HEK293 (cell line): ENCODE data around the gene GPSM1.
A peak's percentile ranks its signal among the peaks of the same experiment; 100 is the strongest.

Experiments used
- ATF2 ChIP-seq: fragments of 450-650 bp; formaldehyde crosslinking; IDR thresholded peaks from 2 replicates; pipeline ENCODE4 v1.5.1; 2016; ENCODE audit warnings: missing biosample characterization, missing genetic modification characterization, low read depth
- CTCF ChIP-seq: fragments of 450-650 bp; formaldehyde crosslinking; IDR thresholded peaks from 2 replicates; pipeline ENCODE4 v1.5.1; 2016; ENCODE audit warnings: missing biosample characterization, missing genetic modification characterization
- HOXA7 ChIP-seq: sonication (generic); formaldehyde crosslinking; IDR thresholded peaks from 2 replicates; pipeline ENCODE4 v1.8.1; 2022; ENCODE audit warnings: missing genetic modification reagents, borderline replicate concordance
- INSM2 ChIP-seq: fragments of 450-650 bp; formaldehyde crosslinking; IDR thresholded peaks from 2 replicates; pipeline ENCODE4 v1.5.1; 2016; ENCODE audit warnings: missing biosample characterization, missing genetic modification characterization
- PRDM1 ChIP-seq: fragments of 450-650 bp; formaldehyde crosslinking; IDR thresholded peaks from 2 replicates; pipeline ENCODE4; 2016; ENCODE audit warnings: missing biosample characterization, missing genetic modification characterization
- SCRT2 ChIP-seq: fragments of 450-650 bp; formaldehyde crosslinking; IDR thresholded peaks from 2 replicates; pipeline ENCODE4 v1.5.1; 2016; ENCODE audit warnings: missing biosample characterization, missing genetic modification characterization
- YY2 ChIP-seq: fragments of 450-650 bp; formaldehyde crosslinking; IDR thresholded peaks from 2 replicates; pipeline ENCODE4 v1.5.1; 2016; ENCODE audit warnings: missing biosample characterization, missing genetic modification characterization
- ZBTB11 ChIP-seq: fragments of 450-650 bp; formaldehyde crosslinking; conservative IDR thresholded peaks from 2 replicates; pipeline ENCODE4 v1.5.1; 2016; ENCODE audit warnings: low read depth, missing biosample characterization, missing genetic modification characterization
- ZBTB26 ChIP-seq: fragments of 450-650 bp; formaldehyde crosslinking; optimal IDR thresholded peaks from 2 replicates; pipeline ENCODE3; 2016; ENCODE audit warnings: missing biosample characterization, mild to moderate bottlenecking, missing genetic modification characterization
- ZBTB49 ChIP-seq: fragments of 450-650 bp; formaldehyde crosslinking; IDR thresholded peaks from 2 replicates; pipeline ENCODE4 v1.5.1; 2016; ENCODE audit warnings: missing biosample characterization, missing genetic modification characterization, low read depth
- ZFHX2 ChIP-seq: fragments of 450-650 bp; formaldehyde crosslinking; conservative IDR thresholded peaks from 2 replicates; pipeline ENCODE4 v1.5.1; 2016; ENCODE audit warnings: missing biosample characterization, missing genetic modification characterization
- ZFP3 ChIP-seq: fragments of 450-650 bp; formaldehyde crosslinking; IDR thresholded peaks from 2 replicates; pipeline ENCODE4 v1.5.1; 2016; ENCODE audit warnings: low read depth, missing biosample characterization, missing genetic modification characterization
- ZFP37 ChIP-seq: fragments of 450-650 bp; formaldehyde crosslinking; IDR thresholded peaks from 2 replicates; pipeline ENCODE4 v1.5.1; 2016; ENCODE audit warnings: missing biosample characterization, missing genetic modification characterization
- ZNF16 ChIP-seq: fragments of 450-650 bp; formaldehyde crosslinking; IDR thresholded peaks from 2 replicates; pipeline ENCODE4 v1.5.1; 2016; ENCODE audit warnings: low read depth, missing biosample characterization, missing genetic modification characterization
- ZNF19 ChIP-seq: fragments of 450-650 bp; formaldehyde crosslinking; IDR thresholded peaks from 2 replicates; pipeline ENCODE4; 2016; ENCODE audit warnings: missing biosample characterization, missing genetic modification characterization, low read depth
- ZNF248 ChIP-seq: fragments of 450-650 bp; formaldehyde crosslinking; IDR thresholded peaks from 2 replicates; pipeline ENCODE4 v1.5.1; 2017; ENCODE audit warnings: missing biosample characterization, missing genetic modification characterization
- ZNF266 ChIP-seq: fragments of 450-650 bp; formaldehyde crosslinking; IDR thresholded peaks from 2 replicates; pipeline ENCODE4 v1.5.1; 2016; ENCODE audit warnings: missing biosample characterization, missing genetic modification characterization, low read depth
- ZNF292 ChIP-seq: fragments of 450-650 bp; formaldehyde crosslinking; IDR thresholded peaks from 2 replicates; pipeline ENCODE4 v1.5.1; 2016; ENCODE audit warnings: low read depth, missing biosample characterization, missing genetic modification characterization, borderline replicate concordance
- ZNF394 ChIP-seq: fragments of 450-650 bp; formaldehyde crosslinking; IDR thresholded peaks from 2 replicates; pipeline ENCODE4 v1.5.1; 2016; ENCODE audit warnings: missing biosample characterization, missing genetic modification characterization, mild to moderate bottlenecking, moderate library complexity, borderline replicate concordance
- ZNF560 ChIP-seq: fragments of 450-650 bp; formaldehyde crosslinking; IDR thresholded peaks from 2 replicates; pipeline ENCODE4 v1.5.1; 2017; ENCODE audit warnings: missing biosample characterization, missing genetic modification characterization, borderline replicate concordance
- ZNF585B ChIP-seq: fragments of 450-650 bp; formaldehyde crosslinking; IDR thresholded peaks from 2 replicates; pipeline ENCODE4 v1.5.1; 2016; ENCODE audit warnings: missing biosample characterization, missing genetic modification characterization
- ZNF629 ChIP-seq: fragments of 450-650 bp; formaldehyde crosslinking; IDR thresholded peaks from 2 replicates; pipeline ENCODE4 v1.5.1; 2017; ENCODE audit warnings: missing biosample characterization, missing genetic modification characterization
- ZNF660 ChIP-seq: fragments of 450-650 bp; IDR thresholded peaks from 2 replicates; pipeline ENCODE4 v1.5.1; 2018; ENCODE audit warnings: missing biosample characterization, mild to moderate bottlenecking, missing genetic modification characterization
- ZNF670 ChIP-seq: fragments of 450-650 bp; formaldehyde crosslinking; IDR thresholded peaks from 2 replicates; pipeline ENCODE4 v1.5.1; 2016; ENCODE audit warnings: missing biosample characterization, missing genetic modification characterization, low read depth
- ZNF704 ChIP-seq: fragments of 450-650 bp; formaldehyde crosslinking; IDR thresholded peaks from 2 replicates; pipeline ENCODE4 v1.5.1; 2016; ENCODE audit warnings: missing biosample characterization, missing genetic modification characterization
- ZNF776 ChIP-seq: fragments of 450-650 bp; formaldehyde crosslinking; IDR thresholded peaks from 2 replicates; pipeline ENCODE4 v1.5.0; 2017; ENCODE audit warnings: missing biosample characterization, missing genetic modification characterization, borderline replicate concordance
- ZSCAN16 ChIP-seq: fragments of 450-650 bp; formaldehyde crosslinking; IDR thresholded peaks from 2 replicates; pipeline ENCODE4 v1.5.1; 2016; ENCODE audit warnings: missing biosample characterization, missing genetic modification characterization

The GPSM1 gene

GRCh38 chr9:136297016-136297691, 30.2 kb upstream of the GPSM1 start (continued):
- no peak for TF ChIP-seq YY2
- TF ChIP-seq ZNF585B (tag by site-specific recombination): no peak
- peak; percentile 83 for TF ChIP-seq SCRT2 (tag by site-specific recombination)
- no peak for TF ChIP-seq HOXA7 (CRISPR knock-in tag)
- TF ChIP-seq ZNF292 (tag by site-specific recombination): no peak
- no peak for TF ChIP-seq ZNF266 (tag by site-specific recombination)
- TF ChIP-seq CTCF (tag by site-specific recombination): no peak
- no peak for TF ChIP-seq ZFP3 (tag by site-specific recombination)
- TF ChIP-seq ZNF16 (tag by site-specific recombination): no peak
- TF ChIP-seq ZBTB26 (tag by site-specific recombination): no peak
- TF ChIP-seq INSM2 (tag by site-specific recombination): no peak
- TF ChIP-seq ZFP37 (tag by site-specific recombination): no peak
- TF ChIP-seq ZNF629 (tag by site-specific recombination): no peak
- no peak for TF ChIP-seq ZNF394 (tag by site-specific recombination)
- no peak for TF ChIP-seq ZSCAN16 (tag by site-specific recombination)
- 0 out of 2 replicates have a peak, but pooled peaks have one; percentile 17 for TF ChIP-seq ZFHX2 (tag by site-specific recombination)
- no peak for TF ChIP-seq ZBTB49 (tag by site-specific recombination)
- no peak for TF ChIP-seq PRDM1 (tag by site-specific recombination)
- no peak for TF ChIP-seq ZNF670 (tag by site-specific recombination)
- TF ChIP-seq ZNF776 (tag by site-specific recombination): no peak
- no peak for TF ChIP-seq ZBTB11 (tag by site-specific recombination)
- TF ChIP-seq ZNF660 (tag by site-specific recombination): no peak
- no peak for TF ChIP-seq ZNF704 (tag by site-specific recombination)
- no peak for TF ChIP-seq ZNF560
- no peak for TF ChIP-seq ZNF19 (tag by site-specific recombination)
- TF ChIP-seq ZNF248 (tag by site-specific recombination): no peak
- TF ChIP-seq ATF2 (tag by site-specific recombination): no peak
